K562 (cell line): ENCODE results near the gene SIRPG.

Experiments
- BRD4 ChIP-seq: fragments of 200-600 bp; sonication (generic); IDR thresholded peaks from 2 replicates; pipeline ENCODE4 v1.6.1; 2017; ENCODE audit warnings: inconsistent platforms
- ETV5 ChIP-seq: sonication (generic); formaldehyde crosslinking; IDR thresholded peaks from 2 replicates; pipeline ENCODE4 v1.4.0; 2020; ENCODE audit warnings: low read depth, mild to moderate bottlenecking, missing genetic modification reagents
- HDGF ChIP-seq: fragments of 450-650 bp; IDR thresholded peaks from 2 replicates; pipeline ENCODE4 v1.6.1; 2016
- JUNB ChIP-seq: fragments of 450-650 bp; formaldehyde crosslinking; conservative IDR thresholded peaks from 2 replicates; pipeline ENCODE4 v1.4.0; 2020; ENCODE audit warnings: mild to moderate bottlenecking
- RBM25 ChIP-seq: fragments of 200-400 bp; formaldehyde crosslinking; IDR thresholded peaks from 2 replicates; pipeline ENCODE4 v1.6.1; 2018; ENCODE audit warnings: low read length, low read depth, moderate library complexity; ENCODE audit not compliant: severe bottlenecking
- TF ChIP-seq, protein P1 (sequence below): sonication (generic); formaldehyde crosslinking; IDR thresholded peaks from 2 replicates; pipeline ENCODE4 v1.5.0; 2020; ENCODE audit warnings: missing genetic modification reagents
- TF ChIP-seq, protein P2 (sequence below): fragments of 250-450 bp; sonication (Bioruptor Pico); IDR thresholded peaks from 2 replicates; pipeline ENCODE4 v1.4.0; 2020
- TF ChIP-seq, protein P3 (sequence below), 3 experiments: IDR thresholded peaks in 2 of 3; conservative IDR thresholded peaks in 1 of 3; 2 replicates each; pipeline ENCODE4 v1.5.1; 2011 to 2012; ENCODE audit warnings: low read length in 3 of 3, mild to moderate bottlenecking in 3 of 3, control low read depth in 2 of 3, improper control_type of control experiment in 1 of 3, inconsistent platforms in 1 of 3, low read depth in 1 of 3, mixed read lengths in 1 of 3, moderate library complexity in 1 of 3; ENCODE audit not compliant: insufficient read depth in 2 of 3

DNA sequence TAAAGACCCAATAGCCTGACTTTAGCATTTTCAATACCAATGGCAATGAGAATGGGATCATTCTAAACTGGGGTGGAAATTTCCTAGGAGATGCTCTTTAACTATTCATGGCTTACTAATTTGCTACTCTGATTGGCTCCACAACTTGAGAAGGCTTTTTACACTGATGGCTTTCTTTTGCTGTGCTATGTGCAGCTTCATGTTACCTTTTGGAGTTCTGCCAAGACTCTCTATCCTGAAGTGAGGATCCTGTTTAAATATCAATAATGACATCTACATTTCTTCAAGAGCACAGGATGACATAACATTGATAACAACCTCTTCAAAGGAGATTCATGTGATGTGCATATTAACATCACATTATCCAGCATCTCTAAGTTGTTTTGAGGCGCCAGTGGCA is 43.4 kb upstream of the SIRPG start:
- TF ChIP-seq JUNB (no peak), BRD4 (no peak), HDGF (no peak), RBM25 (no peak), ETV5 (no peak)
- TF ChIP-seq, protein P1, sequence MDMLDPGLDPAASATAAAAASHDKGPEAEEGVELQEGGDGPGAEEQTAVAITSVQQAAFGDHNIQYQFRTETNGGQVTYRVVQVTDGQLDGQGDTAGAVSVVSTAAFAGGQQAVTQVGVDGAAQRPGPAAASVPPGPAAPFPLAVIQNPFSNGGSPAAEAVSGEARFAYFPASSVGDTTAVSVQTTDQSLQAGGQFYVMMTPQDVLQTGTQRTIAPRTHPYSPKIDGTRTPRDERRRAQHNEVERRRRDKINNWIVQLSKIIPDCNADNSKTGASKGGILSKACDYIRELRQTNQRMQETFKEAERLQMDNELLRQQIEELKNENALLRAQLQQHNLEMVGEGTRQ = no peak
- TF ChIP-seq, protein P2, sequence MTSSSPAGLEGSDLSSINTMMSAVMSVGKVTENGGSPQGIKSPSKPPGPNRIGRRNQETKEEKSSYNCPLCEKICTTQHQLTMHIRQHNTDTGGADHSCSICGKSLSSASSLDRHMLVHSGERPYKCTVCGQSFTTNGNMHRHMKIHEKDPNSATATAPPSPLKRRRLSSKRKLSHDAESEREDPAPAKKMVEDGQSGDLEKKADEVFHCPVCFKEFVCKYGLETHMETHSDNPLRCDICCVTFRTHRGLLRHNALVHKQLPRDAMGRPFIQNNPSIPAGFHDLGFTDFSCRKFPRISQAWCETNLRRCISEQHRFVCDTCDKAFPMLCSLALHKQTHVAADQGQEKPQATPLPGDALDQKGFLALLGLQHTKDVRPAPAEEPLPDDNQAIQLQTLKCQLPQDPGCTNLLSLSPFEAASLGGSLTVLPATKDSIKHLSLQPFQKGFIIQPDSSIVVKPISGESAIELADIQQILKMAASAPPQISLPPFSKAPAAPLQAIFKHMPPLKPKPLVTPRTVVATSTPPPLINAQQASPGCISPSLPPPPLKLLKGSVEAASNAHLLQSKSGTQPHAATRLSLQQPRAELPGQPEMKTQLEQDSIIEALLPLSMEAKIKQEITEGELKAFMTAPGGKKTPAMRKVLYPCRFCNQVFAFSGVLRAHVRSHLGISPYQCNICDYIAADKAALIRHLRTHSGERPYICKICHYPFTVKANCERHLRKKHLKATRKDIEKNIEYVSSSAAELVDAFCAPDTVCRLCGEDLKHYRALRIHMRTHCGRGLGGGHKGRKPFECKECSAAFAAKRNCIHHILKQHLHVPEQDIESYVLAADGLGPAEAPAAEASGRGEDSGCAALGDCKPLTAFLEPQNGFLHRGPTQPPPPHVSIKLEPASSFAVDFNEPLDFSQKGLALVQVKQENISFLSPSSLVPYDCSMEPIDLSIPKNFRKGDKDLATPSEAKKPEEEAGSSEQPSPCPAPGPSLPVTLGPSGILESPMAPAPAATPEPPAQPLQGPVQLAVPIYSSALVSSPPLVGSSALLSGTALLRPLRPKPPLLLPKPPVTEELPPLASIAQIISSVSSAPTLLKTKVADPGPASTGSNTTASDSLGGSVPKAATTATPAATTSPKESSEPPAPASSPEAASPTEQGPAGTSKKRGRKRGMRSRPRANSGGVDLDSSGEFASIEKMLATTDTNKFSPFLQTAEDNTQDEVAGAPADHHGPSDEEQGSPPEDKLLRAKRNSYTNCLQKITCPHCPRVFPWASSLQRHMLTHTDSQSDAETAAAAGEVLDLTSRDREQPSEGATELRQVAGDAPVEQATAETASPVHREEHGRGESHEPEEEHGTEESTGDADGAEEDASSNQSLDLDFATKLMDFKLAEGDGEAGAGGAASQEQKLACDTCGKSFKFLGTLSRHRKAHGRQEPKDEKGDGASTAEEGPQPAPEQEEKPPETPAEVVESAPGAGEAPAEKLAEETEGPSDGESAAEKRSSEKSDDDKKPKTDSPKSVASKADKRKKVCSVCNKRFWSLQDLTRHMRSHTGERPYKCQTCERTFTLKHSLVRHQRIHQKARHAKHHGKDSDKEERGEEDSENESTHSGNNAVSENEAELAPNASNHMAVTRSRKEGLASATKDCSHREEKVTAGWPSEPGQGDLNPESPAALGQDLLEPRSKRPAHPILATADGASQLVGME (CRISPR knock-in tag) = no peak
- TF ChIP-seq, protein P3, sequence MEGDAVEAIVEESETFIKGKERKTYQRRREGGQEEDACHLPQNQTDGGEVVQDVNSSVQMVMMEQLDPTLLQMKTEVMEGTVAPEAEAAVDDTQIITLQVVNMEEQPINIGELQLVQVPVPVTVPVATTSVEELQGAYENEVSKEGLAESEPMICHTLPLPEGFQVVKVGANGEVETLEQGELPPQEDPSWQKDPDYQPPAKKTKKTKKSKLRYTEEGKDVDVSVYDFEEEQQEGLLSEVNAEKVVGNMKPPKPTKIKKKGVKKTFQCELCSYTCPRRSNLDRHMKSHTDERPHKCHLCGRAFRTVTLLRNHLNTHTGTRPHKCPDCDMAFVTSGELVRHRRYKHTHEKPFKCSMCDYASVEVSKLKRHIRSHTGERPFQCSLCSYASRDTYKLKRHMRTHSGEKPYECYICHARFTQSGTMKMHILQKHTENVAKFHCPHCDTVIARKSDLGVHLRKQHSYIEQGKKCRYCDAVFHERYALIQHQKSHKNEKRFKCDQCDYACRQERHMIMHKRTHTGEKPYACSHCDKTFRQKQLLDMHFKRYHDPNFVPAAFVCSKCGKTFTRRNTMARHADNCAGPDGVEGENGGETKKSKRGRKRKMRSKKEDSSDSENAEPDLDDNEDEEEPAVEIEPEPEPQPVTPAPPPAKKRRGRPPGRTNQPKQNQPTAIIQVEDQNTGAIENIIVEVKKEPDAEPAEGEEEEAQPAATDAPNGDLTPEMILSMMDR (IDR thresholded peaks at IDR 0.05 in 2 of 3, conservative IDR thresholded peaks at IDR 0.05 in 1 of 3; ENCODE audit: insufficient read depth in 2 of 3, low read depth in 1 of 3, low read length in 3 of 3) = no peak
